Fibroblast of skin of scalp (primary cell): ENCODE data around the gene KDF1.

Experiments
- DNase-seq: peaks from one replicate; pipeline ENCODE4 v3.0.0-alpha.2; 2013

Gene KDF1

GRCh38 chr1:26913754-26914619 lies 46.3 kb downstream of the KDF1 start, which contains the start of gene NR0B2:
TSS of gene NR0B2 (minus strand) at chr1:26913975. CDS start at chr1:26913940, 35 bp downstream.
- DNase-seq = no peak

GRCh38 chr1:26913389-26913753 lies 46.9 kb downstream of the KDF1 start:
- DNase-seq = no peak

- no peak for DNase-seq
These were observed 48.1 kb downstream of the KDF1 start for GRCh38 chr1:26912147-26912490.

- DNase-seq = no peak
These were observed 48.7 kb downstream of the KDF1 start for GRCh38 chr1:26911399-26912146.

- DNase-seq = no peak
These were observed 49.7 kb downstream of the KDF1 start for GRCh38 chr1:26910343-26911160.

GRCh38 chr1:26909951-26910342 lies 50.3 kb downstream of the KDF1 start:
- no peak for DNase-seq

GRCh38 chr1:26907071-26907917 lies 53.0 kb downstream of the KDF1 start:
- peak; percentile 7 for DNase-seq

GRCh38 chr1:26900815-26901511 lies 59.3 kb downstream of the KDF1 start:
- no peak for DNase-seq

- peak; percentile 95 for DNase-seq
These were observed 60.1 kb downstream of the KDF1 start, which contains the start of gene GPATCH3 for GRCh38 chr1:26900001-26900814. TSS of gene GPATCH3 (minus strand) at chr1:26900467. CDS start at chr1:26900442, 25 bp downstream.
